K562 (cell line): Measurements from ENCODE around the gene INPP5D. TPM values are rescaled to one million over a fixed set of nuclear protein-coding genes. Genes with fewer than 3 reads are reported as not detected.
A peak's percentile ranks its signal among the peaks of the same experiment; 100 is the strongest.

Experiments used
- CBX3 ChIP-seq, 2 experiments: IDR thresholded peaks; 1 replicate in 1 of 2; 2 replicates in 1 of 2; pipeline ENCODE4 v1.6.1; 2012; ENCODE audit warnings: inconsistent platforms in 2 of 2, low read length in 2 of 2, borderline replicate concordance in 1 of 2, control low read depth in 1 of 2
- CCNT2 ChIP-seq: IDR thresholded peaks from 2 replicates; pipeline ENCODE4 v1.6.1; 2011; ENCODE audit warnings: borderline replicate concordance, low read depth, mild to moderate bottlenecking, moderate library complexity, mixed read lengths, low read length; ENCODE audit not compliant: insufficient read length; ENCODE audit errors: extremely low read depth
- EP300 ChIP-seq: IDR thresholded peaks from 2 replicates; pipeline ENCODE4 v1.6.1; 2012; ENCODE audit warnings: low read length, improper control_type of control experiment
- FOXA1 ChIP-seq: fragments of 450-650 bp; IDR thresholded peaks from 2 replicates; pipeline ENCODE4 v1.6.1; 2016; ENCODE audit warnings: mild to moderate bottlenecking, borderline replicate concordance
- HDAC1 ChIP-seq, 2 experiments: fragments of 450-650 bp; IDR thresholded peaks; 2 replicates each; pipeline ENCODE4 v1.6.1; 2016 to 2017; ENCODE audit warnings: inconsistent platforms in 1 of 2, mild to moderate bottlenecking in 1 of 2, moderate library complexity in 1 of 2
- ID3 ChIP-seq, 2 experiments: fragments of 250-450 bp in 1 of 2; fragments of 450-650 bp in 1 of 2; sonication (Bioruptor Pico) in 1 of 2; IDR thresholded peaks; 2 replicates each; pipeline versions ENCODE4 v1.6.1 to v1.8.0; 2016 to 2021; ENCODE audit warnings: mild to moderate bottlenecking in 2 of 2, moderate library complexity in 2 of 2, missing compliant biosample characterization in 1 of 2, missing genetic modification characterization in 1 of 2
- JUND ChIP-seq, 2 experiments: IDR thresholded peaks; 2 replicates in 1 of 2; 3 replicates in 1 of 2; pipeline ENCODE4 v1.6.1; 2011; ENCODE audit warnings: borderline replicate concordance in 2 of 2, low read depth in 2 of 2, low read length in 2 of 2, improper control_type of control experiment in 1 of 2, missing biosample characterization in 1 of 2, missing genetic modification characterization in 1 of 2, missing genetic modification reagents in 1 of 2
- MAFK ChIP-seq: IDR thresholded peaks from 2 replicates; pipeline ENCODE4 v1.6.1; 2011; ENCODE audit warnings: low read length, improper control_type of control experiment
- MEIS2 ChIP-seq: fragments of 450-650 bp; IDR thresholded peaks from 2 replicates; pipeline ENCODE4 v1.6.1; 2014; ENCODE audit warnings: mild to moderate bottlenecking; ENCODE audit not compliant: partially characterized antibody
- MTA2 ChIP-seq: fragments of 450-650 bp; IDR thresholded peaks from 2 replicates; pipeline ENCODE4 v1.6.1; 2016; ENCODE audit warnings: low read depth
- NFIC ChIP-seq: fragments of 450-650 bp; IDR thresholded peaks from 2 replicates; pipeline ENCODE4 v1.6.1; 2017; ENCODE audit warnings: mild to moderate bottlenecking, inconsistent platforms
- NR1H2 ChIP-seq: sonication (generic); formaldehyde crosslinking; IDR thresholded peaks from 2 replicates; pipeline ENCODE4 v1.4.0; 2020; ENCODE audit warnings: mild to moderate bottlenecking, missing genetic modification reagents
- NR2C2 ChIP-seq, 2 experiments: fragments of 200-800 bp in 1 of 2; sonication (Bioruptor generic) in 1 of 2; sonication (generic) in 1 of 2; formaldehyde crosslinking in 1 of 2; IDR thresholded peaks; 2 replicates each; pipeline versions ENCODE4 v1.6.1 to v1.8.0; 2016 to 2022; ENCODE audit warnings: mild to moderate bottlenecking in 1 of 2, missing compliant biosample characterization in 1 of 2, missing genetic modification characterization in 1 of 2, missing genetic modification reagents in 1 of 2
- PCBP1 ChIP-seq: fragments of 200-400 bp; formaldehyde crosslinking; IDR thresholded peaks from 2 replicates; pipeline ENCODE4 v1.6.1; 2018; ENCODE audit warnings: mild to moderate bottlenecking, low read depth, low read length; ENCODE audit not compliant: poor library complexity, severe bottlenecking
- POLR2G ChIP-seq: fragments of 200-400 bp; formaldehyde crosslinking; IDR thresholded peaks from 2 replicates; pipeline ENCODE4 v1.6.1; 2017; ENCODE audit warnings: low read depth, mild to moderate bottlenecking, antibody characterized with exemption, low read length, moderate library complexity
- POLR2H ChIP-seq: IDR thresholded peaks from 2 replicates; pipeline ENCODE4 v1.6.1; 2016; ENCODE audit warnings: missing genetic modification characterization, low read depth, mild to moderate bottlenecking, control low read depth, missing compliant biosample characterization, moderate library complexity
- PURB ChIP-seq: sonication (generic); formaldehyde crosslinking; IDR thresholded peaks from 2 replicates; pipeline ENCODE4 v1.9.0; 2021; ENCODE audit warnings: low read depth, mild to moderate bottlenecking, missing genetic modification reagents
- RBM22 ChIP-seq: fragments of 200-400 bp; formaldehyde crosslinking; IDR thresholded peaks from 2 replicates; pipeline ENCODE4 v1.6.1; 2018; ENCODE audit warnings: low read length, low read depth; ENCODE audit not compliant: poor library complexity, severe bottlenecking
- SPI1 ChIP-seq: IDR thresholded peaks from 2 replicates; pipeline ENCODE4 v1.6.1; 2011; ENCODE audit warnings: low read depth, low read length, control low read depth, borderline replicate concordance
- TOE1 ChIP-seq, 2 experiments: fragments of 450-650 bp in 1 of 2; sonication (generic) in 1 of 2; formaldehyde crosslinking in 1 of 2; IDR thresholded peaks; 2 replicates each; pipeline versions ENCODE4 v1.7.1 to v1.8.0; 2016 to 2022; ENCODE audit warnings: borderline replicate concordance in 2 of 2, mild to moderate bottlenecking in 2 of 2, antibody characterized with exemption in 1 of 2, inconsistent platforms in 1 of 2, low read depth in 1 of 2, missing genetic modification reagents in 1 of 2, moderate library complexity in 1 of 2
- ZNF121 ChIP-seq: sonication (generic); formaldehyde crosslinking; conservative IDR thresholded peaks from 2 replicates; pipeline ENCODE4 v1.8.0; 2022; ENCODE audit warnings: missing genetic modification reagents
- ZNF583 ChIP-seq: fragments of 250-450 bp; sonication (Bioruptor Pico); IDR thresholded peaks from 2 replicates; pipeline ENCODE4 v1.4.0; 2020
- ZNF639 ChIP-seq, 2 experiments: fragments of 200-800 bp in 1 of 2; sonication (Bioruptor generic) in 1 of 2; sonication (generic) in 1 of 2; formaldehyde crosslinking in 1 of 2; IDR thresholded peaks in 1 of 2; conservative IDR thresholded peaks in 1 of 2; 2 replicates each; pipeline versions ENCODE4 v1.5.0 to v1.6.1; 2016 to 2020; ENCODE audit warnings: missing compliant biosample characterization in 1 of 2, missing genetic modification characterization in 1 of 2, missing genetic modification reagents in 1 of 2
- polyA plus RNA-seq, 8 experiments: library from polyadenylated mRNA; depleted of rRNA in 4 of 8; stranded (reverse) in 5 of 8; unstranded in 3 of 8; fragments of >200 nt; fragmentation: Nextera tagmentation in 2 of 8; fragmentation: Illumina TruSeq in 1 of 8; extraction: Ambion mirVana in 2 of 8; extraction: Trizol in 1 of 8; gene quantifications; 2 replicates each; pipeline versions ENCODE4 v1.2.1 to v1.2.3, GENCODE V29; 2011 to 2014; ENCODE audit warnings: inconsistent platforms in 1 of 8, missing spikeins in 1 of 8
- total RNA-seq, 7 experiments: library from RNA; depleted of rRNA in 6 of 7; stranded (reverse); fragments of >200 nt in 6 of 7; fragmentation: Illumina TruSeq in 2 of 7; extraction: Trizol in 2 of 7; gene quantifications; 2 replicates each; pipeline versions ENCODE4 v1.2.1 to v1.2.3, GENCODE V29; 2011 to 2021; ENCODE audit warnings: low replicate concordance in 1 of 7

INPP5D gene
- total and polyA plus RNA-seq, 9 of the 15 experiments (the other 6 are each of a cell fraction or from before 2014, with no cell fraction given) = 0.55 to 6.2 (median 2.2) TPM

- TF ChIP-seq MAFK (peak; percentile 4; the same call in 1 of the 2 replicates), CCNT2 (peak; percentile 46), POLR2G (no peak), POLR2H (tag) (0 out of 2 replicates have a peak, but pooled peaks have one; percentile 32), EP300 (peak; percentile 75), RBM22 (no peak), NFIC (peak; percentile 33), MEIS2 (peak; percentile 33), HDAC1 (IDR thresholded peaks at IDR 0.05) (0 out of 4 replicates have a peak, but pooled peaks of 1 of the 2 experiments have one; percentile 38), SPI1 (0 out of 2 replicates have a peak, but pooled peaks have one; percentile 6), PCBP1 (no peak), MTA2 (peak; percentile 67), ZNF639 (CRISPR knock-in tag; conservative IDR thresholded peaks at IDR 0.05 in 1 of 2, IDR thresholded peaks at IDR 0.05 in 1 of 2) (0 out of 4 replicates have a peak, but pooled peaks of 1 of the 2 experiments have one; percentile 66), PURB (no peak), CBX3 (IDR thresholded peaks at IDR 0.05; ENCODE audit: borderline replicate concordance in 1 of 2, low read length in 2 of 2) (peak in 1 of 2 experiments; percentile 54; a peak in 1 of 3 replicates), TOE1 (IDR thresholded peaks at IDR 0.05; ENCODE audit: borderline replicate concordance) (no peak; the same call in 1 of the 2 replicates), TOE1 (CRISPR knock-in tag; IDR thresholded peaks at IDR 0.05; ENCODE audit: borderline replicate concordance, low read depth) (no peak), ID3 (CRISPR knock-in tag; IDR thresholded peaks at IDR 0.05) (no peak), ID3 (tag; IDR thresholded peaks at IDR 0.05) (peak; percentile 75; the same call in 1 of the 2 replicates), FOXA1 (peak; percentile 74; the same call in 1 of the 2 replicates), ZNF121 (no peak), JUND (IDR thresholded peaks at IDR 0.05; ENCODE audit: borderline replicate concordance, low read depth, low read length) (peak; percentile 84), JUND (tag; IDR thresholded peaks at IDR 0.05; ENCODE audit: borderline replicate concordance, low read depth, low read length) (peak; percentile 68; the same call in 2 of the 3 replicates), ZNF583 (CRISPR knock-in tag) (0 out of 2 replicates have a peak, but pooled peaks have one; percentile 40), NR2C2 (CRISPR knock-in tag; IDR thresholded peaks at IDR 0.05) (no peak), NR2C2 (tag; IDR thresholded peaks at IDR 0.05) (no peak), NR1H2 (CRISPR knock-in tag) (no peak)
Observed at GRCh38 chr2:233221378-233222063, 161.4 kb downstream of the INPP5D start (continued).
